SKM-1 (cell line): Measurements from ENCODE around the gene HBQ1.
"Not testable (repeated sequence)": the region's sequence is repeated elsewhere in the genome, so short reads cannot be mapped to it uniquely, and the experiment has no call there.

Source experiments
- DNase-seq: peaks from one replicate; lab custom pipeline; 2025; ENCODE audit not compliant: unreplicated experiment; lab: John Stamatoyannopoulos, UW

HBQ1 gene

DNA sequence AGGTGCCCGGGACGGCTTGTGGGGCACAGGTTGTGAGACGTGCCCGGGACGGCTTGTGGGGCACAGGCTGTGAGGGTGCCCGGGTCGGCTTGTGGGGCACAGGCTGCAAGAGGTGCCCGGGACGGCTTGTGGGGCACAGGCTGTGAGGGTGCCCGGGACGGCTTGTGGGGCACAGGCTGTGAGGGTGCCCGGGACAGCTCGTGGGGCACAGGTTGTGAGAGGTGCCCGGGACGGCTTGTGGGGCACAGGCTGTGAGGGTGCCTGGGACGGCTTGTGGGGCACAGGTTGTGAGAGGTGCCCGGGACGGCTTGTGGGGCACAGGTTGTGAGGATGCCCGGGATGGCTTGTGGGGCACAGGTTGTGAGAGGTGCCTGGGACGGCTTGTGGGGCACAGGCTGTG is 20.0 kb upstream of the HBQ1 start:
- DNase-seq: not testable (repeated sequence)

DNA sequence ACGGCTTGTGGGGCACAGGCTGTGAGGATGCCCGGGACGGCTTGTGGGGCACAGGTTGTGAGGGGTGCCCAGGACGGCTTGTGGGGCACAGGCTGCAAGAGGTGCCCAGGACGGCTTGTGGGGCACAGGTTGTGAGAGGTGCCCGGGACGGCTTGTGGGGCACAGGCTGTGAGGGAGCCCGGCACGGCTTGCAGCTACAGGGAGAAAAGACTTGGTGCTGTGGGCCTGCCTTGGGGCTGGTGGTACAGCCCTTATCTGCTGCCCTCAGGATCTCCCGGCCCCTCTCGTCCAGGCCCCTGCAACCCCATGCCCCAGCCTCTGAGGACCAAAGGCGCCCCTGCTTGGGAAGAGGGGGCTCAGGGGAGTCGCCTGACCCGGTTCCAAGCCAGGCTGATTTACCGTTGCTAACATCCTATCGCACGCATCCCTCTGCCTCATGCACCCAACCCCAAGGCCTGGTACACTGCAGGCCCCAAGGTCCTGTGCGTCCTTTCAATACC is 19.5 kb upstream of the HBQ1 start:
- no peak for DNase-seq

DNA sequence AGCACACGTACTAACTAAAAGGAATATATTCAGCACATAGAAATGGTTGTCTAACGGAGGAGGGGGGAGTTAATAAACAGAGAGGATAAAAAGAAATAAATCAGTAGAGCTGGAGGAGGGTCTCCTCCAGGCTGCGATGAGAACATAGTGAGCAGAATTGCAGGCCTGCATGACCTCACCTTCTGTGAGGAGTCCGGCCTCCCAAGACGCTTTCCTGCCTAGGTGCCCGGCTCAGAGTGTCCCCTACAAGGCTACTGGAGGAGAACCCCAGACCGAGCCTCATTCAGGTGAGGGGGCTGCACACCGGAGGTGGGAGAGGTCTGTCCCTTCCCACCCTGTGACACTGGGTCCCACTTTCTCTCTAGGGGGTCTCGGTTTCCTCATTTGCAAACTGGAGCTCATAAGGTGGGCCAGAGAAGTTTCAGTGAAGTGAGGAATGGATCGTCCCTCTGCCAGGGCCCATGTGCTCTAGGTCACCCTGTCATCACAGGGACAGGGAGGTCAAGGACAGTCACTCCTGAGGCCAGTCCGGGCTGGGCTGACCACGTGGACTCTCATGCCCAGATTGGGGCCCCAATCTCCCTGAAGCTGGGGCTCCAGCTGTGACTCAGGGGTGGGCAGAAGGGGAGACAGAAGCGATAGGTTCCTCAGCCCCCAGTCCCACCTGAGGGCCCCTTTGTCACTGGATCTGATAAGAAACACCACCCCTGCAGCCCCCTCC is 17.8 kb upstream of the HBQ1 start:
- DNase-seq: no peak

DNA sequence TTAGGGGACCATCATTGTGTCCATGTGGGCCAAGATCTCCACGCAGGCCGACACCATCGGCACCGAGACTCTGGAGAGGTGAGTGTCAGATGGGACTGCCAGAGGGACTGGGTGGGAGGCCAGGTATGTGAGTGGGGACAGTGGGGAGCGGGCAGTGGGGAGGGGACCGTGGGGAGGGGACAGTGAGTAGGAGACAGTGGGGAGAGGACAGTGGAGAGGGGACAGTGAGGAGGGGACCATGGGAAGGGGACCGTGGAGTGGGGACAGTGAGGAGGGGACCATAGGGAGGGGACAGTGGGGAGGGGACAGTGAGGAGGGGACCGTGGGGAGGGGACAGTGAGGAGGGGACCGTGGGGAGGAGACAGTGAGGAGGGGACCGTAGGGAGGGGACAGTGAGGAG is 17.1 kb upstream of the HBQ1 start:
- DNase-seq: not testable (repeated sequence)

DNA sequence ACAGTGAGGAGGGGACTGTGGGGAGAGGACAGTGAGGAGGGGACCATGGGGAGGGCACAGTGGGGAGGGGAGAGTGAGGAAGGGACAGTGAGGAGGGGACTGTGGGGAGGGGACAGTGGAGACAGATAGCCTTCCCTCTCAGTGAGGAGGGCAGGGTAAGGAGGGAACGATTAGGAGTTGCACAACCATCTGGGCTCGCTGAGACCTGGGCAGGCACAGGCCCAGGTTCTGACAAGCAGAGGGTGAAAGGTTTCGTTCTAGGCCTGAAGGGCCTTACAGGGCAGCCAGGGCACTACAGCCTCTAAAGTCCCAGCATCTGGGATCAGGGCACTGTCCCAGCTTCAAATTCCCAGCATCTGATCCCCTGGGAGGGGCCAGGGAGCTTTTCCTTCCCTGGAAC is 16.6 kb upstream of the HBQ1 start:
- not testable (repeated sequence) for DNase-seq

DNA sequence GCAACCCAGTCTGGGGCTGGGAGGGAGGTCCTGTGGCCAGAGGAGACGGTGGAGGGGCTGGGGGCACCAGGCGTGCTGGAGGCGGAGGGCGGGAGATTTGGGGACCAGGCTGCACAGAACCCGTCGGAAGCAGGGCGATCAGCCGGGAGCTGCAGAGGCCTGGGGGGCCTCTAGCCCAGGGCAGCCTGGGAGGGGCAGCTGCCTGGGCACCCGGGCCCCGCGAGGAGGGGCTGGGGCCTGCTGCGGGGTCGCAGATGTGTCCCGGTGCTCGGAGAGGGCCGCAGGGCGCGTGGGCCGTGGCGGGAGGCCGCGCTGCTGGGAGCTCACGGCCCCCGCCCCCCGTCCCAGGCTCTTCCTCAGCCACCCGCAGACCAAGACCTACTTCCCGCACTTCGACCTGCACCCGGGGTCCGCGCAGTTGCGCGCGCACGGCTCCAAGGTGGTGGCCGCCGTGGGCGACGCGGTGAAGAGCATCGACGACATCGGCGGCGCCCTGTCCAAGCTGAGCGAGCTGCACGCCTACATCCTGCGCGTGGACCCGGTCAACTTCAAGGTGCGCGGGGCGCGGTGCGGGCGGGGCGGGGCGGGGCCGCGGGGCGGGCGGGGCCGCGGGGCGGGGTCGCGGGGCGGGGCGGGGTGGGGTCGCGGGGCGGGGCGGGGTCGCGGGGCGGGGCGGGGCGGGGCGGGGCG is 16.0 kb upstream of the HBQ1 start:
- not testable (repeated sequence) for DNase-seq

DNA sequence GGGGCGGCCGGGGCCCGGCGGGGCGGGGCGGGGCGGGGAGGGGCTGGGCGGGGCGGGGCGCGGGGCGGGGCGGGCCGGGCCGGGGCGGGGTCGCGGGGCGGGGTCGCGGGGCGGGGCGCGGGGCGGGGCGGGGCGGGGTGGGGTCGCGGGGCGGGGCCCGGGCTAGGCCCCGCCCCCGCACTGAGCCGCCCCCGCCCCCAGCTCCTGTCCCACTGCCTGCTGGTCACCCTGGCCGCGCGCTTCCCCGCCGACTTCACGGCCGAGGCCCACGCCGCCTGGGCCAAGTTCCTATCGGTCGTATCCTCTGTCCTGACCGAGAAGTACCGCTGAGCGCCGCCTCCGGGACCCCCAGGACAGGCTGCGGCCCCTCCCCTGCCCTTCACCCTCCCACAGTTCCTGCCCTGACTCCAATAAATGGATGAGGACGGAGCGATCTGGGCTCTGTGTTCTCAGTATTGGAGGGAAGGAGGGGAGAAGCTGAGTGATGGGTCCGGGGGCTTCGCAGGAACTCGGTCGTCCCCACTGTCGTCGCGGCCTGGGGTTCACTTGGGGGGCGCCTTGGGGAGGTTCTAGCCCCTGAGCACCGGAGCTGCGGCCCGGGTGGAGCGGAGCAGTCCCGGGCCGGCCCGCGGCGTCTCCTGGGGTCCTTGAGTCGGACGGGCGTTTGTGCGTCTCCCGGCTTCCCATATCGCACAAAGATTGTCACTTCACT is 15.3 kb upstream of the HBQ1 start:
- DNase-seq: no peak

DNA sequence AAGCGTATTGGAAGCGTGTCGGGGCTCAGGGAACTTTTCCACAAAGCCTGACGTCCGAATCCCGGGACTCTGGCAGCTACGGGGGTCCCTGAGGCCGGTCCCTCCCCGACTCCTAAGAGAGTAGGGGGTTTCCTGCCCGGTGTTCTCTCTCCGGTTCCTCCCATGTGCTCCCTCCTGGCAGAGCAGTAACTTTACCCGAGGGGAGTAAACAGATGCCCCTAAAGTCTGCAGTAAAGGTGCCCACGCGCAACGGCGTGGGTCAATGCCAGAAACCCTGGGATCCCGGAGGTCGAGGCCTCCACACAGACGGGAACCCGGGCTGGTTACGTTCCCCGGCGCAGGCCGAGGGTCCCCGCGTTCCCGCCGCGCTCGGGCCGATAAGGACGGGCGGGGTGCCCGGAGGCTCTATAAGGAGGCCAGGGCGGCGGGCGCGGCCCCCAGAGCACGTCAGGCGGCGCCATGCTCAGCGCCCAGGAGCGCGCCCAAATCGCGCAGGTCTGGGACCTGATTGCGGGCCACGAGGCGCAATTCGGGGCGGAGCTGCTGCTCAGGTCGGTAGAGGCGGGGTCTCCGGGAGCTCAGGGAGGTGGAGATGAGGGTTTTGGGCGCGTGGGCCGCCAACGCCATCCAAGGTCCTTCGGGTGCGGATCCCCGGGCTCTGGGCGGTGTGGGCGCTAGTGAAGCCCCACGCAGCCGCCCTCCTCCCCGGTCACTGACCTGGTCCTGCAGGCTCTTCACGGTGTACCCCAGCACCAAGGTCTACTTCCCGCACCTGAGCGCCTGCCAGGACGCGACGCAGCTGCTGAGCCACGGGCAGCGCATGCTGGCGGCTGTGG is 14.5 kb upstream of the HBQ1 start, which contains the start of gene HBM:
TSS of gene HBM (plus strand) at position 440 of the 836 bp plus-strand sequence. CDS start at position 460, 20 bp downstream.
- no peak for DNase-seq

DNA sequence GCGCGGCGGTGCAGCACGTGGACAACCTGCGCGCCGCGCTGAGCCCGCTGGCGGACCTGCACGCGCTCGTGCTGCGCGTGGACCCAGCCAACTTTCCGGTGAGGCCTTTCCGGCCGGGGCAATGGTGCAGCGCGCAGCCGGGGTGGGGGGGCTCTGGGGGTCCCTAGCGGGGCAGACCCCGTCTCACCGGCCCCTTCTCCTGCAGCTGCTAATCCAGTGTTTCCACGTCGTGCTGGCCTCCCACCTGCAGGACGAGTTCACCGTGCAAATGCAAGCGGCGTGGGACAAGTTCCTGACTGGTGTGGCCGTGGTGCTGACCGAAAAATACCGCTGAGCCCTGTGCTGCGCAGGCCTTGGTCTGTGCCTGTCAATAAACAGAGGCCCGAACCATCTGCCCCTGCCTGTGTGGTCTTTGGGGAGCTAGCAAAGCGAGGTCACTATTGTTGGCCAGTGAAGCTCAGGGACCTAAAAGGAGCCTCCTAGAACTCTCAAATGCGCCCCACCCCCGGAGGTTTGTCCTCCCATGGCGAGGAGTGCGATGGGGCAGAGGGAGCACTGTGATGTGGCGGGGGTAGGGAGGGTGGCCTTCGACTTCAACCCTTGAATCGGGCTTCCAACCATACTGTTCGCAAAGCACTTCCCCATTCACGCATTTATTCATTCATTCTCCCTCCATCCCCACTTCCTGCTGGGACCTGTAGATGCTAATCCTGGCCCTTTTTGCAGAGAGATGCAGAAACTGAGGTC is 13.7 kb upstream of the HBQ1 start:
- DNase-seq: no peak

DNA sequence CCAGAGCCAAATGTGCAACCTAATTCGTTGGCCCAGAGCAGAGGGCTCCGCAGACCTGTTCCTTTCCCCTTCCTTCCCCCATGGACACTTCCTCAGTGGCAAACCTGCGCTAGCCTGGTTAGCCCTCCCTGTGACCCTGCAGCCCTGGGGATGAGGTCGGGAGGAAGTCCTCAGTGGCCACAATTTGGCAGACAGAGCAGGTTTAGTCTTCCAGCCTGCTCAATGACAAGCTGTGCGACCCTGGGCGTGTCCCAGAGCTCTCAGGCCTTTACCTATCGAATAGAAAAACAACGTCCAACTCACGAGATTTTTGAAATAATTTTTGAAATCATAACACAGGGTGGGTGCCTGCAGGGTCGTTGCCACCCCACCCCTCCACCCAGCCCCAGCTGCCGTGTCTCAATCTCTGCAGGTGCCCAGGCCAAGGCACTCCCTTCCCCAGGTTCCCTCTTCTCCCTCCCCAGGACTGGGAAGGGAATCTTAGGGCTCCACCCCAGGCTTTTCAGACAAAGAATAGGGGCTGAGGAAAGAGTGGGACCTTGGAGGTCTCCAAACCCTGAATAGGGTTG is 13.1 kb upstream of the HBQ1 start:
- DNase-seq: no peak

DNA sequence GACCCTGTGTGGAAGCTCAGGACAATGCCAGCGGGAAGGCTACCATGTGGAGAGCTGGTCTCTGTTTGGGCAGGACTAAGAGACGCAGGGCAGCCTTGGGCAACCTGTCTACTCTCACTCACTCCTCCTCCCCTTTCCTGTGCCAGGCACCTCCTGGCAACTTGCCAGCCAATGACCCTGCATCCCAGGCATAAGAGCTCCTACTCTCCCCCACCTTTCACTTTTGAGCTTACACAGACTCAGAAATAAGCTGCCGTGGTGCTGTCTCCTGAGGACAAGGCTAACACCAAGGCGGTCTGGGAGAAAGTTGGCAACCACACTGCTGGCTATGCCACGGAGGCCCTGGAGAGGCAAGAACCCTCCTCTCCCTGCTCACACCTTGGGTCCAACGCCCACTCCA is 11.8 kb upstream of the HBQ1 start:
- no peak for DNase-seq

DNA sequence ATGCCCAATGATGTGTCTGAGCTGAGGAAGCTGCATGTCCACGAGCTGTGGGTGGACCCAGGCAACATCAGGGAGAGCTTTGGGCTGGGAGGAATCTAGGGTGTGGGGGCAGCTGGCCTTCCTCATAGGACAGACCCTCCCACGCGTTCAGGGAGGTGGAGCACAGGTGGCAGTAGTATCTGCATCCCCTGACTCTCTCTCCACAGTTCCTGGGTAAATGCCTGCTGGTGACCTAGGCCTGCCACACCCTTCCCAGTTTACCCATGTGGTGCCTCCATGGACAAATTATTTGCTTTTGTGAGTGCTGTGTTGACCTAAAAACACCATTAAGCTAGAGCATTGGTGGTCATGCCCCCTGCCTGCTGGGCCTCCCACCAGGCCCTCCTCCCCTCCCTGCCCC is 11.2 kb upstream of the HBQ1 start:
- no peak for DNase-seq

DNA sequence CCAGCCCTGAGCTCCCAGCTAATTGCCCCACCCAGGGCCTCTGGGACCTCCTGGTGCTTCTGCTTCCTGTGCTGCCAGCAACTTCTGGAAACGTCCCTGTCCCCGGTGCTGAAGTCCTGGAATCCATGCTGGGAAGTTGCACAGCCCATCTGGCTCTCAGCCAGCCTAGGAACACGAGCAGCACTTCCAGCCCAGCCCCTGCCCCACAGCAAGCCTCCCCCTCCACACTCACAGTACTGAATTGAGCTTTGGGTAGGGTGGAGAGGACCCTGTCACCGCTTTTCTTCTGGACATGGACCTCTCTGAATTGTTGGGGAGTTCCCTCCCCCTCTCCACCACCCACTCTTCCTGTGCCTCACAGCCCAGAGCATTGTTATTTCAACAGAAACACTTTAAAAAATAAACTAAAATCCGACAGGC is 10.2 kb upstream of the HBQ1 start:
- not testable (repeated sequence) for DNase-seq

DNA sequence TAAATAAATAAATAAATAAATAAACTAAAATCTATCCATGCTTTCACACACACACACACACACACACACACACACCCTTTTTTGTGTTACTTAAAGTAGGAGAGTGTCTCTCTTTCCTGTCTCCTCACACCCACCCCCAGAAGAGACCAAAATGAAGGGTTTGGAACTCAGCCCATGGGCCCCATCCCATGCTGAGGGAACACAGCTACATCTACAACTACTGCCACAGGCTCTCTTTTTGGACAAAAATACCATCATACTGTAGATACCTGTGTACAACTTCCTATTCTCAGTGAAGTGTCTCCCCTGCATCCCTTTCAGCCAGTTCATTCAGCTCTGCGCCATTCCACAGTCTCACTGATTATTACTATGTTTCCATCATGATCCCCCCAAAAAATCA is 9.5 kb upstream of the HBQ1 start:
- DNase-seq: no peak

DNA sequence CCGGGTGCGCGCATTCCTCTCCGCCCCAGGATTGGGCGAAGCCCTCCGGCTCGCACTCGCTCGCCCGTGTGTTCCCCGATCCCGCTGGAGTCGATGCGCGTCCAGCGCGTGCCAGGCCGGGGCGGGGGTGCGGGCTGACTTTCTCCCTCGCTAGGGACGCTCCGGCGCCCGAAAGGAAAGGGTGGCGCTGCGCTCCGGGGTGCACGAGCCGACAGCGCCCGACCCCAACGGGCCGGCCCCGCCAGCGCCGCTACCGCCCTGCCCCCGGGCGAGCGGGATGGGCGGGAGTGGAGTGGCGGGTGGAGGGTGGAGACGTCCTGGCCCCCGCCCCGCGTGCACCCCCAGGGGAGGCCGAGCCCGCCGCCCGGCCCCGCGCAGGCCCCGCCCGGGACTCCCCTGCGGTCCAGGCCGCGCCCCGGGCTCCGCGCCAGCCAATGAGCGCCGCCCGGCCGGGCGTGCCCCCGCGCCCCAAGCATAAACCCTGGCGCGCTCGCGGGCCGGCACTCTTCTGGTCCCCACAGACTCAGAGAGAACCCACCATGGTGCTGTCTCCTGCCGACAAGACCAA is 7.8 kb upstream of the HBQ1 start, which contains the start of gene HBA2:
TSS of gene HBA2 (plus strand) at position 503 of the 568 bp plus-strand sequence. CDS start at position 540, 37 bp downstream.
- not testable (repeated sequence) for DNase-seq

DNA sequence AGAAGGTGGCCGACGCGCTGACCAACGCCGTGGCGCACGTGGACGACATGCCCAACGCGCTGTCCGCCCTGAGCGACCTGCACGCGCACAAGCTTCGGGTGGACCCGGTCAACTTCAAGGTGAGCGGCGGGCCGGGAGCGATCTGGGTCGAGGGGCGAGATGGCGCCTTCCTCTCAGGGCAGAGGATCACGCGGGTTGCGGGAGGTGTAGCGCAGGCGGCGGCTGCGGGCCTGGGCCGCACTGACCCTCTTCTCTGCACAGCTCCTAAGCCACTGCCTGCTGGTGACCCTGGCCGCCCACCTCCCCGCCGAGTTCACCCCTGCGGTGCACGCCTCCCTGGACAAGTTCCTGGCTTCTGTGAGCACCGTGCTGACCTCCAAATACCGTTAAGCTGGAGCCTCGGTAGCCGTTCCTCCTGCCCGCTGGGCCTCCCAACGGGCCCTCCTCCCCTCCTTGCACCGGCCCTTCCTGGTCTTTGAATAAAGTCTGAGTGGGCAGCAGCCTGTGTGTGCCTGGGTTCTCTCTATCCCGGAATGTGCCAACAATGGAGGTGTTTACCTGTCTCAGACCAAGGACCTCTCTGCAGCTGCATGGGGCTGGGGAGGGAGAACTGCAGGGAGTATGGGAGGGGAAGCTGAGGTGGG is 6.9 kb upstream of the HBQ1 start:
- DNase-seq: not testable (repeated sequence)

DNA sequence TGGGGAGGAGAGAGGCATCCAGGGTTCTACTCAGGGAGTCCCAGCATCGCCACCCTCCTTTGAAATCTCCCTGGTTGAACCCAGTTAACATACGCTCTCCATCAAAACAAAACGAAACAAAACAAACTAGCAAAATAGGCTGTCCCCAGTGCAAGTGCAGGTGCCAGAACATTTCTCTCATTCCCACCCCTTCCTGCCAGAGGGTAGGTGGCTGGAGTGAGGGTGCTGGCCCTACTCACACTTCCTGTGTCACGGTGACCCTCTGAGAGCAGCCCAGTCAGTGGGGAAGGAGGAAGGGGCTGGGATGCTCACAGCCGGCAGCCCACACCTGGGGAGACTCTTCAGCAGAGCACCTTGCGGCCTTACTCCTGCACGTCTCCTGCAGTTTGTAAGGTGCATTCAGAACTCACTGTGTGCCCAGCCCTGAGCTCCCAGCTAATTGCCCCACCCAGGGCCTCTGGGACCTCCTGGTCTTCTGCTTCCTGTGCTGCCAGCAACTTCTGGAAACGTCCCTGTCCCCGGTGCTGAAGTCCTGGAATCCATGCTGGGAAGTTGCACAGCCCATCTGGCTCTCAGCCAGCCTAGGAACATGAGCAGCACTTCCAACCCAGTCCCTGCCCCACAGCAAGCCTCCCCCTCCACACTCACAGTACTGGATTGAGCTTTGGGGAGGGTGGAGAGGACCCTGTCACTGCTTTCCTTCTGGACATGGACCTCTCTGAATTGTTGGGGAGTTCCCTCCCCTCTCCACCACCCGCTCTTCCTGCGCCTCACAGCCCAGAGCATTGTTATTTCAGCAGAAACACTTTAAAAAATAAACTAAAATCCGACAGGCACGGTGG is 6.1 kb upstream of the HBQ1 start:
- not testable (repeated sequence) for DNase-seq
